Neural progenitor cell (in vitro differentiated cells): ENCODE measurements around the gene PTGES2. TPM values are rescaled to one million over a fixed set of nuclear protein-coding genes. Genes with fewer than 3 reads are reported as not detected.

ENCODE experiments used
- DNase-seq: peaks from one replicate; pipeline ENCODE4 v3.0.0-alpha.2; 2016; ENCODE audit warnings: low spot score
- H2AFZ ChIP-seq: fragments of 200-600 bp; sonication (generic); replicated peaks from 2 replicates; pipeline ENCODE4 v1.6.1; 2016; ENCODE audit warnings: antibody characterized with exemption
- H3F3A ChIP-seq: fragments of 200-600 bp; sonication (generic); 2 replicates; pipeline ENCODE4 v1.6.1; 2016; ENCODE audit warnings: antibody characterized with exemption, low read depth
- H3K27ac ChIP-seq: fragments of 200-600 bp; sonication (generic); 2 replicates; pipeline ENCODE4 v1.5.1; 2016; ENCODE audit warnings: mild to moderate bottlenecking
- H3K27me3 ChIP-seq: fragments of 200-600 bp; sonication (generic); 2 replicates; pipeline ENCODE4 v1.6.1; 2016; ENCODE audit warnings: mild to moderate bottlenecking, moderate library complexity
- H3K36me3 ChIP-seq: fragments of 200-600 bp; sonication (generic); 2 replicates; pipeline ENCODE4 v1.5.1; 2016
- H3K4me1 ChIP-seq: fragments of 200-600 bp; sonication (generic); 2 replicates; pipeline ENCODE4 v1.6.1; 2016; ENCODE audit warnings: mixed run types
- H3K4me2 ChIP-seq: fragments of 200-600 bp; sonication (generic); 2 replicates; pipeline ENCODE4 v1.6.1; 2016
- H3K4me3 ChIP-seq: fragments of 200-600 bp; sonication (generic); 2 replicates; pipeline ENCODE4 v1.5.1; 2016
- H3K79me2 ChIP-seq: fragments of 200-600 bp; sonication (generic); 2 replicates; pipeline ENCODE4 v1.6.1; 2016; ENCODE audit warnings: low read depth
- H3K9ac ChIP-seq: fragments of 200-600 bp; sonication (generic); 2 replicates; pipeline ENCODE4 v1.6.1; 2016
- H3K9me3 ChIP-seq: fragments of 200-600 bp; sonication (generic); 2 replicates; pipeline ENCODE4 v1.5.1; 2016; ENCODE audit warnings: low read depth
- H4K20me1 ChIP-seq: fragments of 200-600 bp; sonication (generic); 2 replicates; pipeline ENCODE4 v1.6.1; 2016; ENCODE audit warnings: low read depth
- H3K27ac Mint-ChIP-seq: 3 replicates; pipeline ENCODE4 v1.8.0; 2021; ENCODE audit warnings: mixed read lengths
- H3K27me3 Mint-ChIP-seq: 2 replicates; pipeline ENCODE4 v1.8.0; 2022; ENCODE audit warnings: low read depth, mild to moderate bottlenecking, inconsistent platforms, moderate library complexity, mixed read lengths; ENCODE audit not compliant: insufficient read depth
- H3K36me3 Mint-ChIP-seq: 3 replicates; pipeline ENCODE4 v1.8.0; 2021; ENCODE audit warnings: mixed read lengths
- H3K4me1 Mint-ChIP-seq: 3 replicates; pipeline ENCODE4 v1.8.0; 2021; ENCODE audit warnings: mixed read lengths
- H3K4me3 Mint-ChIP-seq: 3 replicates; pipeline ENCODE4 v1.8.0; 2021; ENCODE audit warnings: mild to moderate bottlenecking, moderate library complexity, mixed read lengths
- H3K9me3 Mint-ChIP-seq: 3 replicates; pipeline ENCODE4 v1.8.0; 2020; ENCODE audit warnings: mixed read lengths
- CTCF ChIP-seq: fragments of 200-600 bp; sonication (generic); IDR thresholded peaks from 2 replicates; pipeline ENCODE4 v1.5.1; 2017; ENCODE audit warnings: antibody characterized with exemption, mild to moderate bottlenecking
- EZH2 ChIP-seq: fragments of 200-600 bp; sonication (generic); IDR thresholded peaks from 2 replicates; pipeline ENCODE4 v1.6.1; 2017; ENCODE audit warnings: antibody characterized with exemption, mild to moderate bottlenecking, moderate library complexity
- EZH2phosphoT487 ChIP-seq: fragments of 200-600 bp; sonication (generic); IDR thresholded peaks from 2 replicates; pipeline ENCODE4 v1.6.1; 2017; ENCODE audit warnings: antibody characterized with exemption
- total RNA-seq: library from RNA; depleted of rRNA; stranded (reverse); fragments of >200 nt; gene quantifications from 2 replicates; pipeline ENCODE4 v1.2.3, GENCODE V29; 2015; ENCODE audit warnings: low replicate concordance

The PTGES2 gene
- total RNA-seq, 1 donor from 2014 or later = 25.7 TPM

- Histone ChIP-seq H3K9ac (no peak overlapping the region), H3K9me3 (peaks cover 5% of the 10 kb centered on the region)
- no peak for DNase-seq
Observed at GRCh38 chr9:128125580-128126354, 1.8 kb downstream of the PTGES2 start.

GRCh38 chr9:128124873-128125579, 2.5 kb downstream of the PTGES2 start:
- Histone ChIP-seq H3K4me2 (no peak overlapping the region), H2AFZ (no peak overlapping the region), H3F3A (no peaks in the 10 kb centered on the region), H3K4me1 (no peaks in the 10 kb centered on the region), H3K9ac (no peak overlapping the region), H3K27me3 (peaks cover 12% of the 10 kb centered on the region), H3K4me3 (no peak overlapping the region), H3K36me3 (no peaks in the 10 kb centered on the region), H3K27ac (no peak overlapping the region), H4K20me1 (peaks cover 24% of the 10 kb centered on the region), H3K79me2 (peaks cover 23% of the 10 kb centered on the region), H3K9me3 (peaks cover 5% of the 10 kb centered on the region)
- Mint-ChIP-seq H3K9me3 (peaks cover 11% of the 10 kb centered on the region), H3K4me3 (peak overlapping the region; percentile 64), H3K4me1 (peaks cover 16% of the 10 kb centered on the region), H3K36me3 (peaks cover 13% of the 10 kb centered on the region), H3K27me3 (peaks cover 6% of the 10 kb centered on the region), H3K27ac (no peak overlapping the region)
- TF ChIP-seq EZH2phosphoT487 (no peak), CTCF (peak; percentile 75)
- peak; percentile 76 for DNase-seq

More at GRCh38 chr9:128125580-128126354, 1.8 kb downstream of the PTGES2 start:
- H3F3A ChIP-seq = no peaks in the 10 kb centered on the region
- Mint-ChIP-seq H3K4me3 (peak overlapping the region; percentile 91), H3K36me3 (peaks cover 13% of the 10 kb centered on the region), H3K27ac (peak overlapping the region; percentile 11), H3K9me3 (peaks cover 12% of the 10 kb centered on the region), H3K4me1 (peaks cover 16% of the 10 kb centered on the region), H3K27me3 (peaks cover 5% of the 10 kb centered on the region)
- H3K4me3 ChIP-seq = no peak overlapping the region
- H2AFZ ChIP-seq = no peak overlapping the region
- H3K27me3 ChIP-seq = peaks cover 12% of the 10 kb centered on the region
- no peaks in the 10 kb centered on the region for H3K36me3 ChIP-seq
- peaks cover 24% of the 10 kb centered on the region for H4K20me1 ChIP-seq
- H3K27ac ChIP-seq = no peak overlapping the region
- TF ChIP-seq CTCF (no peak), EZH2 (no peak), EZH2phosphoT487 (no peak)
- no peak overlapping the region for H3K4me2 ChIP-seq
- no peaks in the 10 kb centered on the region for H3K4me1 ChIP-seq
- H3K79me2 ChIP-seq = peaks cover 23% of the 10 kb centered on the region

- H3K36me3 Mint-ChIP-seq = peaks cover 13% of the 10 kb centered on the region
- Histone ChIP-seq H3K36me3 (no peaks in the 10 kb centered on the region), H3K9me3 (peaks cover 3% of the 10 kb centered on the region), H3K27ac (no peak overlapping the region), H3K4me2 (no peak overlapping the region), H3K4me3 (no peak overlapping the region), H3K9ac (no peak overlapping the region), H3K79me2 (peaks cover 23% of the 10 kb centered on the region), H3F3A (no peaks in the 10 kb centered on the region), H3K27me3 (peaks cover 10% of the 10 kb centered on the region), H2AFZ (no peak overlapping the region), H4K20me1 (peaks cover 24% of the 10 kb centered on the region), H3K4me1 (no peaks in the 10 kb centered on the region)
- DNase-seq = no peak
- peaks cover 16% of the 10 kb centered on the region for H3K4me1 Mint-ChIP-seq
- no peak overlapping the region for H3K27ac Mint-ChIP-seq
- peaks cover 6% of the 10 kb centered on the region for H3K27me3 Mint-ChIP-seq
- TF ChIP-seq EZH2phosphoT487 = no peak
- no peak for TF ChIP-seq CTCF
- TF ChIP-seq EZH2 = no peak
- peaks cover 8% of the 10 kb centered on the region for H3K9me3 Mint-ChIP-seq
- H3K4me3 Mint-ChIP-seq = no peak overlapping the region
Observed at GRCh38 chr9:128124451-128124850, 3.1 kb downstream of the PTGES2 start.
